ENCODE measurements around the gene ARPC2. TPM values are rescaled to one million over a fixed set of nuclear protein-coding genes. Genes with fewer than 3 reads are reported as not detected.
"Not testable (repeated sequence)": the region's sequence is repeated elsewhere in the genome, so short reads cannot be mapped to it uniquely, and the experiment has no call there.

The ARPC2 gene
- total RNA-seq: 639 and 643 TPM in 2 replicates

- H3K4me3 Mint-ChIP-seq (ENCODE audit: low read depth): peak within 1 kb of the TSS; percentile 89
- peaks cover 3% of the 10 kb centered on the region for H3K9me3 Mint-ChIP-seq
- peaks cover 2% of the 10 kb centered on the region for H3K27me3 Mint-ChIP-seq (ENCODE audit: low read depth)
- peak within 1 kb of the TSS; percentile 95 for H3K27ac Mint-ChIP-seq
- peaks cover 35% of the 10 kb centered on the region for H3K4me1 Mint-ChIP-seq (ENCODE audit: low read depth)
- peaks cover 49% of the 10 kb centered on the region for H3K36me3 Mint-ChIP-seq (ENCODE audit: low read depth)
- peak; percentile 95 for DNase-seq (ENCODE audit: low spot score)
- intact Hi-C loops (cut with micrococcal nuclease): loop anchor here (1.0 to 5.0 kb wide), 3 partner anchors 53 to 1170 kb away; partner anchors contain the start of genes AAMP, CNOT9, DNPEP and PNKD
Observed at GRCh38 chr2:218216674-218217359, at the start of gene ARPC2. ARPC2 (plus strand) TSS chr2:218217189; CDS start chr2:218217471, 282 bp downstream.

- intact Hi-C loops (cut with micrococcal nuclease): no loop called here
- Mint-ChIP-seq H3K36me3 (ENCODE audit: low read depth) (no peaks in the 10 kb centered on the region), H3K4me1 (ENCODE audit: low read depth) (peaks cover 30% of the 10 kb centered on the region), H3K4me3 (ENCODE audit: low read depth) (no peak overlapping the region), H3K27ac (no peak overlapping the region), H3K27me3 (ENCODE audit: low read depth) (peaks cover 27% of the 10 kb centered on the region), H3K9me3 (no peaks in the 10 kb centered on the region)
- DNase-seq (ENCODE audit: low spot score): no peak
Observed at GRCh38 chr2:218168016-218168415, 49.0 kb upstream of the ARPC2 start.

- Mint-ChIP-seq H3K4me1 (ENCODE audit: low read depth) (peaks cover 30% of the 10 kb centered on the region), H3K9me3 (no peaks in the 10 kb centered on the region), H3K36me3 (ENCODE audit: low read depth) (no peaks in the 10 kb centered on the region), H3K4me3 (ENCODE audit: low read depth) (no peak overlapping the region), H3K27me3 (ENCODE audit: low read depth) (peaks cover 27% of the 10 kb centered on the region), H3K27ac (no peak overlapping the region)
- intact Hi-C loops (cut with micrococcal nuclease): no loop called here
- DNase-seq (ENCODE audit: low spot score): peak; percentile 37
Observed at GRCh38 chr2:218168635-218169462, 48.1 kb upstream of the ARPC2 start.

GRCh38 chr2:218169757-218170546 lies 47.0 kb upstream of the ARPC2 start:
- no peak overlapping the region for H3K4me3 Mint-ChIP-seq (ENCODE audit: low read depth)
- DNase-seq (ENCODE audit: low spot score): no peak
- H3K27ac Mint-ChIP-seq: no peak overlapping the region
- no peaks in the 10 kb centered on the region for H3K9me3 Mint-ChIP-seq
- no peaks in the 10 kb centered on the region for H3K36me3 Mint-ChIP-seq (ENCODE audit: low read depth)
- H3K4me1 Mint-ChIP-seq (ENCODE audit: low read depth): peaks cover 30% of the 10 kb centered on the region
- intact Hi-C loops (cut with micrococcal nuclease): no loop called here
- H3K27me3 Mint-ChIP-seq (ENCODE audit: low read depth): peaks cover 22% of the 10 kb centered on the region

GRCh38 chr2:218171744-218172143 lies 45.2 kb upstream of the ARPC2 start:
- H3K27ac Mint-ChIP-seq; DNase-seq (ENCODE audit: low spot score); H3K9me3 Mint-ChIP-seq; H3K36me3 Mint-ChIP-seq (ENCODE audit: low read depth); H3K4me3 Mint-ChIP-seq (ENCODE audit: low read depth); intact Hi-C loops (cut with micrococcal nuclease): not testable (repeated sequence)
- Mint-ChIP-seq H3K4me1 (ENCODE audit: low read depth) (peaks cover 22% of the 10 kb centered on the region), H3K27me3 (ENCODE audit: low read depth) (peaks cover 16% of the 10 kb centered on the region)

- peaks cover 12% of the 10 kb centered on the region for H3K4me1 Mint-ChIP-seq (ENCODE audit: low read depth)
- no peak overlapping the region for H3K27ac Mint-ChIP-seq
- no peak for DNase-seq (ENCODE audit: low spot score)
- H3K4me3 Mint-ChIP-seq (ENCODE audit: low read depth): no peak overlapping the region
- intact Hi-C loops (cut with micrococcal nuclease): no loop called here
- H3K9me3 Mint-ChIP-seq: no peaks in the 10 kb centered on the region
- H3K27me3 Mint-ChIP-seq (ENCODE audit: low read depth): peaks cover 19% of the 10 kb centered on the region
- H3K36me3 Mint-ChIP-seq (ENCODE audit: low read depth): no peaks in the 10 kb centered on the region
Observed at GRCh38 chr2:218172845-218173244, 44.1 kb upstream of the ARPC2 start.

GRCh38 chr2:218179782-218180181 lies 37.2 kb upstream of the ARPC2 start:
- intact Hi-C loops (cut with micrococcal nuclease): no loop called here
- Mint-ChIP-seq H3K36me3 (ENCODE audit: low read depth) (no peaks in the 10 kb centered on the region), H3K4me1 (ENCODE audit: low read depth) (no peaks in the 10 kb centered on the region), H3K27ac (no peak overlapping the region), H3K4me3 (ENCODE audit: low read depth) (no peak overlapping the region), H3K27me3 (ENCODE audit: low read depth) (peaks cover 14% of the 10 kb centered on the region), H3K9me3 (no peaks in the 10 kb centered on the region)
- DNase-seq (ENCODE audit: low spot score): no peak

GRCh38 chr2:218180467-218181114 lies 36.4 kb upstream of the ARPC2 start:
- no peak overlapping the region for H3K4me3 Mint-ChIP-seq (ENCODE audit: low read depth)
- no peak for DNase-seq (ENCODE audit: low spot score)
- H3K36me3 Mint-ChIP-seq (ENCODE audit: low read depth): no peaks in the 10 kb centered on the region
- intact Hi-C loops (cut with micrococcal nuclease): no loop called here
- peaks cover 18% of the 10 kb centered on the region for H3K27me3 Mint-ChIP-seq (ENCODE audit: low read depth)
- no peaks in the 10 kb centered on the region for H3K4me1 Mint-ChIP-seq (ENCODE audit: low read depth)
- H3K27ac Mint-ChIP-seq: no peak overlapping the region
- H3K9me3 Mint-ChIP-seq: no peaks in the 10 kb centered on the region

- no peaks in the 10 kb centered on the region for H3K36me3 Mint-ChIP-seq (ENCODE audit: low read depth)
Observed at GRCh38 chr2:218184331-218184730, 32.7 kb upstream of the ARPC2 start.

GRCh38 chr2:218186355-218186766 lies 30.6 kb upstream of the ARPC2 start:
- Mint-ChIP-seq H3K4me3 (ENCODE audit: low read depth) (no peak overlapping the region), H3K4me1 (ENCODE audit: low read depth) (peaks cover 13% of the 10 kb centered on the region), H3K27ac (no peak overlapping the region), H3K27me3 (ENCODE audit: low read depth) (peaks cover 7% of the 10 kb centered on the region), H3K36me3 (ENCODE audit: low read depth) (no peaks in the 10 kb centered on the region), H3K9me3 (no peaks in the 10 kb centered on the region)
- peak; percentile 56 for DNase-seq (ENCODE audit: low spot score)
- intact Hi-C loops (cut with micrococcal nuclease): loop anchor here (1.0 to 2.0 kb wide), 4 partner anchors 32 to 86 kb away; no protein-coding TSS in a partner anchor

More at GRCh38 chr2:218184331-218184730, 32.7 kb upstream of the ARPC2 start:
- intact Hi-C loops (cut with micrococcal nuclease): no loop called here
- Mint-ChIP-seq H3K4me3 (ENCODE audit: low read depth) (no peak overlapping the region), H3K4me1 (ENCODE audit: low read depth) (peaks cover 13% of the 10 kb centered on the region), H3K9me3 (no peaks in the 10 kb centered on the region), H3K27me3 (ENCODE audit: low read depth) (peaks cover 13% of the 10 kb centered on the region), H3K27ac (no peak overlapping the region)
- no peak for DNase-seq (ENCODE audit: low spot score)

- no peaks in the 10 kb centered on the region for H3K9me3 Mint-ChIP-seq
- H3K4me1 Mint-ChIP-seq (ENCODE audit: low read depth): peaks cover 13% of the 10 kb centered on the region
- no peak for DNase-seq (ENCODE audit: low spot score)
- no peak overlapping the region for H3K27ac Mint-ChIP-seq
- H3K36me3 Mint-ChIP-seq (ENCODE audit: low read depth): no peaks in the 10 kb centered on the region
- H3K4me3 Mint-ChIP-seq (ENCODE audit: low read depth): no peak overlapping the region
- intact Hi-C loops (cut with micrococcal nuclease): loop anchor here (1.0 to 2.0 kb wide), 4 partner anchors 31 to 85 kb away; no protein-coding TSS in a partner anchor
- H3K27me3 Mint-ChIP-seq (ENCODE audit: low read depth): peaks cover 7% of the 10 kb centered on the region
Observed at GRCh38 chr2:218186876-218187275, 30.1 kb upstream of the ARPC2 start.
